Neural progenitor cell (in vitro differentiated cells): Measurements from ENCODE around the gene C11orf65.

ENCODE experiments used
- EZH2 ChIP-seq: fragments of 200-600 bp; sonication (generic); IDR thresholded peaks from 2 replicates; pipeline ENCODE4 v1.6.1; 2017; ENCODE audit warnings: antibody characterized with exemption, mild to moderate bottlenecking, moderate library complexity
- TF ChIP-seq, protein P1 (sequence below): fragments of 200-600 bp; sonication (generic); IDR thresholded peaks from 2 replicates; pipeline ENCODE4 v1.5.1; 2017; ENCODE audit warnings: antibody characterized with exemption, mild to moderate bottlenecking

GRCh38 chr11:108432783-108433182 is 34.5 kb downstream of the C11orf65 start:
- TF ChIP-seq, protein P1, sequence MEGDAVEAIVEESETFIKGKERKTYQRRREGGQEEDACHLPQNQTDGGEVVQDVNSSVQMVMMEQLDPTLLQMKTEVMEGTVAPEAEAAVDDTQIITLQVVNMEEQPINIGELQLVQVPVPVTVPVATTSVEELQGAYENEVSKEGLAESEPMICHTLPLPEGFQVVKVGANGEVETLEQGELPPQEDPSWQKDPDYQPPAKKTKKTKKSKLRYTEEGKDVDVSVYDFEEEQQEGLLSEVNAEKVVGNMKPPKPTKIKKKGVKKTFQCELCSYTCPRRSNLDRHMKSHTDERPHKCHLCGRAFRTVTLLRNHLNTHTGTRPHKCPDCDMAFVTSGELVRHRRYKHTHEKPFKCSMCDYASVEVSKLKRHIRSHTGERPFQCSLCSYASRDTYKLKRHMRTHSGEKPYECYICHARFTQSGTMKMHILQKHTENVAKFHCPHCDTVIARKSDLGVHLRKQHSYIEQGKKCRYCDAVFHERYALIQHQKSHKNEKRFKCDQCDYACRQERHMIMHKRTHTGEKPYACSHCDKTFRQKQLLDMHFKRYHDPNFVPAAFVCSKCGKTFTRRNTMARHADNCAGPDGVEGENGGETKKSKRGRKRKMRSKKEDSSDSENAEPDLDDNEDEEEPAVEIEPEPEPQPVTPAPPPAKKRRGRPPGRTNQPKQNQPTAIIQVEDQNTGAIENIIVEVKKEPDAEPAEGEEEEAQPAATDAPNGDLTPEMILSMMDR = no peak
- TF ChIP-seq EZH2 = no peak
